ENCODE measurements around the gene GPR146.

GPR146 gene

DNA sequence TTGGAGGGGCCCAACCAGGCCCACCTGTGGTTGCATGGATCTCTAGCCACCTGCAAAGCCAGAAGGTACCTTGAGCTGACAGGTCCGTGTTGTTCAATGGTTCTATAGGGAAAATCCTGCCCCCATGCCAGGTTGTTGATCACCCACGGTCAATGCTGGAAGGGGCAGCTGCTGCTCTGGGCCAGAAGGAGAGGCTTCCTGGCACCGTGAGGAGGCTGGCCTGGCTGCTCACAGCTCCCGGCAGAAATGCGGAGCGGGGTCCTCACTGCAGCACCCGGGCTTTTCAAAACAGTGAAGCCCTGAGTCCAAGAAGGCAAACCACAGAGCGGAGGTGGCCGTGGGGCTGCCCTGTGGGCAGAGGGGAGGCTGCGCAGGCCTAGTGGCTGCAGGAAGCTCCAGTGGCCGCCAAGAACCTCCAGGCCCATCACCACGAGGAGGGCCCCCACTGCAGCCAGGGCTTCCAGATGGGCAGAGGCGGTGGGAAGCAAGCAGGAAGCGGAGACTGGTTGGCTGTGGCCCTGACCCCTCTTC, 25.0 kb upstream of the GPR146 start:
- no CpG with 5 or more reads among the region's 14 CpGs for WGBS (ENCODE audit: extremely low coverage, insufficient coverage, low lambda C conversion rate)

DNA sequence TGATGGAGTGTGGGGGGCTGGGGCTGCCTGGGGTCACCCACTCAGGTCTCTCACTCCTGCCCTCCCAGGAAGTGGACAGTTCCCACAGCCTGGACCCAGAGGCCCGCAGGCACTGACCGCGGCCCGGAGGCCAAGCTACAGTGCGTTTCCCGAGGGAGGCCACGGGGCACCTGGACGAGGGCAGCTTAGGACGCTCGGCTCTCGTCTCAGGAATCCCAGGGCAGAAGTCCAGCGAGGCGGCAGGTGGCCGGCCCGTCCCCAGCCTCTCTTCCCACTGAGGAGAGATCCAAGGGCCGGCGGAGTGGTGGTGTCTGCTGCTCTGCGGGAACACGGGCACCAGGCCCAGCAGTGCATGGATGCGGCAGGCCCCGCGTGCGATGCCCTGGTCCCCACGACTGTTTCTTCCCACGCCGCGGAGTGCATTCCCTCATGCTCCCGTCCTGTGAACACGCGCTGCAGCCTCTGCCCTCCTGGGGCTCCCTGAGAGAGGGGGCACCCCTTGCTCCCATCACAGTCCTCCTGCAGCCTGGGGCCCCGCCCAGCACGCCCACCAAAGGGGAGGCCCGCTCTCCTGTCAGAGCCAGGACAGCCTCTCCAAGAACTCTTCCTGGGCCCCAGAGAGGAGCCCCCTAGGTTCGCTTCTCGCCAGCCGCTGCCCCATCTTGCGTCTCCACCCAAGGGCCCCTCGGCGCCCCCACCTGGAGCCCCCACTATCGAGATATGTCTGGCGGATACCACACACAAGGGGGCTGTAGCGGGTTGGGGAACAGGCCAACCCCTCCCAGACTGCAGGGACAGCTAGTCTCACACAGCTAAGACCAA, 24.3 kb upstream of the GPR146 start:
- WGBS (ENCODE audit: extremely low coverage, insufficient coverage, low lambda C conversion rate): no CpG with 5 or more reads among the region's 42 CpGs
- no peak overlapping the region for H3K4me3 ChIP-seq (ENCODE audit: low read length)
- H3K4ac ChIP-seq (ENCODE audit: low read depth, low read length): no peak overlapping the region
- no peak overlapping the region for H2BK120ac ChIP-seq (ENCODE audit: low read depth, low read length)
- no peak overlapping the region for H2BK15ac ChIP-seq (replicated peaks; ENCODE audit: low read depth)
- H4K8ac ChIP-seq (ENCODE audit: low read depth, low read length): no peak overlapping the region
- no peaks in the 10 kb centered on the region for H3K79me1 ChIP-seq (ENCODE audit: low read length)
- H3K4me1 ChIP-seq (ENCODE audit: control insufficient read depth, low read depth, low read length): no peaks in the 10 kb centered on the region
- no peak overlapping the region for H3K23ac ChIP-seq (ENCODE audit: low read length)
- H2AK5ac ChIP-seq (ENCODE audit: low read length): no peak overlapping the region
- no peak overlapping the region for H3K9ac ChIP-seq (ENCODE audit: low read length)
- no peak overlapping the region for H3K4me2 ChIP-seq (ENCODE audit: low read length)
- no peak overlapping the region for H2BK5ac ChIP-seq (ENCODE audit: low read length)
- peak; percentile 18 for DNase-seq
- H3K18ac ChIP-seq (ENCODE audit: low read length): no peak overlapping the region
- no peaks in the 10 kb centered on the region for H3K36me3 ChIP-seq (ENCODE audit: control insufficient read depth, insufficient read depth, low read length)
- H3K27me3 ChIP-seq (ENCODE audit: insufficient read depth, low read length, poor library complexity): no peaks in the 10 kb centered on the region
- no peak overlapping the region for H3K56ac ChIP-seq (ENCODE audit: low read length)
- no peak overlapping the region for H3K27ac ChIP-seq (ENCODE audit: low read depth, low read length)
- H4K5ac ChIP-seq (ENCODE audit: low read length): no peak overlapping the region
- H3K79me2 ChIP-seq (ENCODE audit: control insufficient read depth, insufficient read depth, low read length): no peaks in the 10 kb centered on the region

More for the DNA sequence above, 25.0 kb upstream of the GPR146 start:
- no peaks in the 10 kb centered on the region for H3K79me2 ChIP-seq (ENCODE audit: control insufficient read depth, insufficient read depth, low read length)
- no peak overlapping the region for H3K4me3 ChIP-seq (ENCODE audit: low read length)
- H2BK5ac ChIP-seq (ENCODE audit: low read length): no peak overlapping the region
- H3K36me3 ChIP-seq (ENCODE audit: control insufficient read depth, insufficient read depth, low read length): no peaks in the 10 kb centered on the region
- no peak overlapping the region for H3K18ac ChIP-seq (ENCODE audit: low read length)
- no peak overlapping the region for H2AK5ac ChIP-seq (ENCODE audit: low read length)
- no peak overlapping the region for H3K4ac ChIP-seq (ENCODE audit: low read depth, low read length)
- no peaks in the 10 kb centered on the region for H3K4me1 ChIP-seq (ENCODE audit: control insufficient read depth, low read depth, low read length)
- H3K79me1 ChIP-seq (ENCODE audit: low read length): no peaks in the 10 kb centered on the region
- no peak overlapping the region for H2BK15ac ChIP-seq (replicated peaks; ENCODE audit: low read depth)
- no peak overlapping the region for H3K27ac ChIP-seq (ENCODE audit: low read depth, low read length)
- H3K27me3 ChIP-seq (ENCODE audit: insufficient read depth, low read length, poor library complexity): no peaks in the 10 kb centered on the region
- H2BK120ac ChIP-seq (ENCODE audit: low read depth, low read length): no peak overlapping the region
- H3K56ac ChIP-seq (ENCODE audit: low read length): no peak overlapping the region
- no peak for DNase-seq
- no peak overlapping the region for H3K4me2 ChIP-seq (ENCODE audit: low read length)
- H3K9ac ChIP-seq (ENCODE audit: low read length): no peak overlapping the region
- no peak overlapping the region for H3K23ac ChIP-seq (ENCODE audit: low read length)
- H4K8ac ChIP-seq (ENCODE audit: low read depth, low read length): no peak overlapping the region
- H4K5ac ChIP-seq (ENCODE audit: low read length): no peak overlapping the region

DNA sequence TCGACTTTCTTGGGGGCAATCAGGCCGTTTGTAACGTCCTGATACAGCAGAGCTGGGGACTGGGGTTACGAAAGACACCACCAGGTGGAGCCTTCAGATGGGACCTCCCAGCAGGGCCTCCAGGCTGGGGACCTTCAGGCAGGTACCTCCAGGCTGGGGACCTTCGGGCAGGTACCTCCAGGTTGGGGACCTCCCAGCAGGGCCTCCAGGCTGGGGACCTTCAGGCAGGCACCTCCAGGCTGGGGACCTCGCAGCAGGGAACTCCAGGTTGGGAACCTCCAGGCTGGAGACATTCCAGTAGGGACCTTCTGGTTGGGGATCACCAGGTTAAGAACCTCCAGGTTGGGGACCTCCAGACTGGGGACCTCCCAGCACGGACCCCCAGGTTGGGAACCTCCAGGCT, 23.5 kb upstream of the GPR146 start:
- H4K8ac ChIP-seq (ENCODE audit: low read depth, low read length): no peak overlapping the region
- no peaks in the 10 kb centered on the region for H3K4me1 ChIP-seq (ENCODE audit: control insufficient read depth, low read depth, low read length)
- no peaks in the 10 kb centered on the region for H3K27me3 ChIP-seq (ENCODE audit: insufficient read depth, low read length, poor library complexity)
- no peak overlapping the region for H3K4me2 ChIP-seq (ENCODE audit: low read length)
- H3K79me1 ChIP-seq (ENCODE audit: low read length): no peaks in the 10 kb centered on the region
- no peak overlapping the region for H2BK120ac ChIP-seq (ENCODE audit: low read depth, low read length)
- no peak overlapping the region for H2BK5ac ChIP-seq (ENCODE audit: low read length)
- WGBS (ENCODE audit: extremely low coverage, insufficient coverage, low lambda C conversion rate): no CpG with 5 or more reads among the region's 7 CpGs
- H2AK5ac ChIP-seq (ENCODE audit: low read length): no peak overlapping the region
- no peak overlapping the region for H4K5ac ChIP-seq (ENCODE audit: low read length)
- H2BK15ac ChIP-seq (replicated peaks; ENCODE audit: low read depth): no peak overlapping the region
- no peak overlapping the region for H3K56ac ChIP-seq (ENCODE audit: low read length)
- H3K4ac ChIP-seq (ENCODE audit: low read depth, low read length): no peak overlapping the region
- no peak overlapping the region for H3K23ac ChIP-seq (ENCODE audit: low read length)
- H3K4me3 ChIP-seq (ENCODE audit: low read length): no peak overlapping the region
- no peaks in the 10 kb centered on the region for H3K36me3 ChIP-seq (ENCODE audit: control insufficient read depth, insufficient read depth, low read length)
- no peak overlapping the region for H3K27ac ChIP-seq (ENCODE audit: low read depth, low read length)
- no peaks in the 10 kb centered on the region for H3K79me2 ChIP-seq (ENCODE audit: control insufficient read depth, insufficient read depth, low read length)
- H3K18ac ChIP-seq (ENCODE audit: low read length): no peak overlapping the region
- peak; percentile 18 for DNase-seq
- no peak overlapping the region for H3K9ac ChIP-seq (ENCODE audit: low read length)

DNA sequence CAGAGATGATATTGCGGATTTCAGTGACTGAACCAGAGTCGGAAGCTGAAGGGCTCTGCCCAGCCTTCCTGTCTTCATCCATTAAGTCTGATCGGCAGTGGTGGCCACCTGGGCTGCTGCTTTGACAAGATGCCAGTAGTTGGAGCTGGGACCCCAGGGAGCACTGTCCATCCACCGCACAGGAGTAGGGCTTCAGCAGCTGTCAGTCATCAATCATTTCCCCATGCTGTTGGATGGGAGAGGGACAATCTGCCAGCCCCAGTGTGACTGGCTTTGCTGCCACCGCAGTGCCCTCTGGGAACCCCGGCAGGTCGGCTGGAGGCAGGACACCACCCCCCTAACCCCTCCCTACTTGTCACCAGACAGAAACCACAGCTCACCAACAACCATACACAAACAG, 23.0 kb upstream of the GPR146 start:
- Histone ChIP-seq H2AK5ac (ENCODE audit: low read length) (no peak overlapping the region), H3K56ac (ENCODE audit: low read length) (no peak overlapping the region), H3K23ac (ENCODE audit: low read length) (no peak overlapping the region), H2BK15ac (replicated peaks; ENCODE audit: low read depth) (no peak overlapping the region), H3K79me2 (ENCODE audit: control insufficient read depth, insufficient read depth, low read length) (no peaks in the 10 kb centered on the region), H3K4ac (ENCODE audit: low read depth, low read length) (no peak overlapping the region), H3K9ac (ENCODE audit: low read length) (no peak overlapping the region), H3K4me2 (ENCODE audit: low read length) (no peak overlapping the region), H2BK120ac (ENCODE audit: low read depth, low read length) (no peak overlapping the region), H3K79me1 (ENCODE audit: low read length) (no peaks in the 10 kb centered on the region), H4K5ac (ENCODE audit: low read length) (no peak overlapping the region), H3K36me3 (ENCODE audit: control insufficient read depth, insufficient read depth, low read length) (no peaks in the 10 kb centered on the region), H3K18ac (ENCODE audit: low read length) (no peak overlapping the region), H2BK5ac (ENCODE audit: low read length) (no peak overlapping the region), H3K4me3 (ENCODE audit: low read length) (no peak overlapping the region), H3K27ac (ENCODE audit: low read depth, low read length) (no peak overlapping the region), H4K8ac (ENCODE audit: low read depth, low read length) (no peak overlapping the region), H3K4me1 (ENCODE audit: control insufficient read depth, low read depth, low read length) (no peaks in the 10 kb centered on the region), H3K27me3 (ENCODE audit: insufficient read depth, low read length, poor library complexity) (no peaks in the 10 kb centered on the region)
- DNase-seq: no peak
- WGBS (ENCODE audit: extremely low coverage, insufficient coverage, low lambda C conversion rate): no CpG with 5 or more reads among the region's 7 CpGs

DNA sequence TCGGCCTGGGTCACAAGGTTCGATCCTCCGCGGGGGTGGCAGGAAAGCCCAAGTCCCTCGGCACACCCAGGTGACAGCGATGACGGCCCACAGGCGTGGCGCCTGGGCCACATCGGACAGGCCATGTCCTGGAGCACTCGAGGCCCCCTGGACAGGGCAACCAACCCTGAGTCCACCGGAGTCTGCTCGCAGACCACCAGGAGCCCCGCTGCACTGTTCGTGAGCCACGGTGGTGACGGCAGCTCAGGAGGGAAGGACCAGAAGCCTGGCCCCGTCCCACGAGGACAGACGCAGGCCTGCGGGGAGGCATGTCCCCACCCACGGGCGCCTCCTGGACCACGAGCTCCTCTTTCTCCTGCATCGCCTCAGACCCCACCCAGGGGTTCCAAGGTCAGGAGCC, 22.4 kb upstream of the GPR146 start:
- no peaks in the 10 kb centered on the region for H3K36me3 ChIP-seq (ENCODE audit: control insufficient read depth, insufficient read depth, low read length)
- H3K4ac ChIP-seq (ENCODE audit: low read depth, low read length): no peak overlapping the region

More for the DNA sequence above, 22.4 kb upstream of the GPR146 start:
- no peak overlapping the region for H3K27ac ChIP-seq (ENCODE audit: low read depth, low read length)
- H2BK120ac ChIP-seq (ENCODE audit: low read depth, low read length): no peak overlapping the region
- H2BK5ac ChIP-seq (ENCODE audit: low read length): no peak overlapping the region
- no peak overlapping the region for H3K56ac ChIP-seq (ENCODE audit: low read length)
- no peaks in the 10 kb centered on the region for H3K79me1 ChIP-seq (ENCODE audit: low read length)
- no peak overlapping the region for H4K8ac ChIP-seq (ENCODE audit: low read depth, low read length)
- no peak overlapping the region for H3K4me3 ChIP-seq (ENCODE audit: low read length)
- H3K9ac ChIP-seq (ENCODE audit: low read length): no peak overlapping the region
- no peak overlapping the region for H2AK5ac ChIP-seq (ENCODE audit: low read length)
- no peak for DNase-seq
- no peaks in the 10 kb centered on the region for H3K27me3 ChIP-seq (ENCODE audit: insufficient read depth, low read length, poor library complexity)
- no peak overlapping the region for H2BK15ac ChIP-seq (replicated peaks; ENCODE audit: low read depth)
- no CpG with 5 or more reads among the region's 25 CpGs for WGBS (ENCODE audit: extremely low coverage, insufficient coverage, low lambda C conversion rate)
- no peak overlapping the region for H4K5ac ChIP-seq (ENCODE audit: low read length)
- H3K4me2 ChIP-seq (ENCODE audit: low read length): no peak overlapping the region
- no peaks in the 10 kb centered on the region for H3K4me1 ChIP-seq (ENCODE audit: control insufficient read depth, low read depth, low read length)
- H3K18ac ChIP-seq (ENCODE audit: low read length): no peak overlapping the region
- H3K23ac ChIP-seq (ENCODE audit: low read length): no peak overlapping the region
- no peaks in the 10 kb centered on the region for H3K79me2 ChIP-seq (ENCODE audit: control insufficient read depth, insufficient read depth, low read length)
